Left renal pelvis (tissue), 4 donors: Measurements from ENCODE around the gene SLC16A1. TPM values are rescaled to one million over a fixed set of nuclear protein-coding genes. Genes with fewer than 3 reads are reported as not detected.
"Not testable (repeated sequence)": the region's sequence is repeated elsewhere in the genome, so short reads cannot be mapped to it uniquely, and the experiment has no call there.

Experiments
- DNase-seq, 4 donors: peaks; one replicate each; pipeline ENCODE4 v3.0.0-alpha.2; 2013; ENCODE audit warnings: low read depth in 4 of 4, low spot score in 3 of 4
- polyA plus RNA-seq, 4 donors: library from polyadenylated mRNA; unstranded; fragments of 120-200 nt; gene quantifications; one replicate each; pipeline ENCODE4 v1.2.1, GENCODE V29; 2013; ENCODE audit not compliant: insufficient read length in 4 of 4

SLC16A1 gene
- polyA plus RNA-seq, 4 donors: 58.8 to 73.3 (median 65.0) TPM

DNA sequence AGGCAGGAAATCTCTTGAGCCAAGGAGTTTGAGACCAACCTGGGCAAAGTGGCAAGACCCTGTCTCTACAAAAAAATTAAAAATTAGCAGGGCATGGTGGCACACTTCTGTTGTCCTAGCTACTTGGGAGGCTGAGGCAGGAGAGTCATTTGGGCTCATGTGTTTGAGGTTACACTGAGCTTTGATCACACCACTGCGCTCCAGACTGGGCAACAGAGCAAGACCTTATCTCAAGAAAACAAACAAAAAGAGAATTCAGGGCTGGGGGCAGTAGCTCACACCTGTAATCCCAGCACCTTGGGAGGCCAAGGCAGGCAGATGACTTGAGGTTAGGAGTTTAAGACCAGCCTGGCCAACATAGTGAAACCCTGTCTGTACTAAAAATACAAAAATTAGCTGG lies 17.8 kb upstream of the SLC16A1 start:
- no peak for DNase-seq

DNA sequence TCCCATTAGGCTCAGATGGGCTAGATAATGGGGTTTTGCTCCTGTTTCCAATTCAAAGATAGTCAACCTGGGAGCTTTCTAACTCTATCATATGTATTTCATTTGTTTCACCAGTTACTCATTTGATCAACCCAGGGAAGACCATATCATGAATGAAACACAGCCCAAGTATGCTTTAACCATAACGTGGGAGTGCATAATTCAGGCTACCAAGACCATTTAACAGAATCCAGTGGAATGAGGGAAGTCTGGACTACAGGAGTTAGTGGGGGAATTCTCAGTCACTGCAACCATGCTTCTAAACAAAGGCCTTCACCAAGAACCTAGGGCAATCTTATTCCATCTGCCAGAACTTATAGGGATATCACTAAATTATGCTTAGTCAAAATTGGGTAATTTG lies 15.0 kb upstream of the SLC16A1 start:
- DNase-seq: no peak

DNA sequence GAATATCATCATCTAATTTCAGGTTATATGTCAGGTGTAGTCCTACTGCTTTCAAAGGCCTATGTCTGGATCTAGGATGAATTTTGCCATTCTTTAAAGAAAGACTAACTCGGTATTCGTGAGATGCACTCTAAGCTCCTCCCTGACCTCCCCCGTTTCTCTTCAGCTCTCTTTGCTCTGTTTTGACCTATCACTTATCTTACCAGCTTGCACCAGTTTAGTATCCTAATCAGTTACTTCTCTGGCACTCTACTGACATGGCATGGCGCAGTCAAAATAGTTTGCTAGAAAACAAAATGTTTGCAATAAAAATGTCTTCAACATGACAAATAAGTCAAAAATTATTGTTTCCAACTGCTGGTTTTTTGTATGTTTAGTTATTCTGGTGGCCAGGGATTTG lies 8.4 kb upstream of the SLC16A1 start:
- DNase-seq: no peak

DNA sequence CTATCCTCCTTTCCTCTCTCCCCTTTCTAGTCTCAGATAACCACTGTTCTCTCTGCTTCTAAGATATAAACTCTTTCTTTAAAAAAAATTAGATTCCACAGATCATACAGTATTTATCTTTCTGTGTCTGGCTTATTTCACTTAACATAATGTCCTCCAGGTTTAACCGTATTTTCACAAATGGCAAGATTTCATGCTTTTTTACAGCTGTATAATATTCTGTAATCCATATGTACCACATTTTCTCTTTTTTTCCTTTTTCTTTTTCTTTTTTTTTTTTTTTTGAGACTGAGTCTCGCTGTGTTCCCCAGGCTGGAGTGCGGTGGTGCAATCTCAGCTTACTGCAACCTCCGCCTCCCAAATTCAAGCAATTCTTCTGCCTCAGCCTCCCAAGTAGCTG lies 5.1 kb upstream of the SLC16A1 start:
- DNase-seq: no peak

DNA sequence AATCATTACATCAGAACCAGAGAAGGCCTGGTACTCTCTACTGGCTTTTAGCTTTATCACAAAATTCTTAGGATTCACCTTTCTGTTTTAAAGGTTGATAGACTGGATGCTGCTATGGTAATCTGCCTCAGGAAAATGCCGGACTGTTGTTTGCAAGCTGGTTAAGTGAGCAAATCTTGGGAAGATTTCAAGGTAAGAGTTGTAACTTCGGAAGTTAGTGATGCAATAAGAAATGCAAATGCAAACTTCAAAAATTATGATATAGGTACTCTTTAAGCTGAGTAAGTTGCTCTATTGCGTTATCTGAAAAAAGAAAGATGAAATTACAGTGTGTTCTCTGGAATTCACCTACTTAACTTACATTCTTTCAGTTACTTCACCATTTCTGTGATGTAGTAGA lies 4.4 kb upstream of the SLC16A1 start:
- no peak for DNase-seq

DNA sequence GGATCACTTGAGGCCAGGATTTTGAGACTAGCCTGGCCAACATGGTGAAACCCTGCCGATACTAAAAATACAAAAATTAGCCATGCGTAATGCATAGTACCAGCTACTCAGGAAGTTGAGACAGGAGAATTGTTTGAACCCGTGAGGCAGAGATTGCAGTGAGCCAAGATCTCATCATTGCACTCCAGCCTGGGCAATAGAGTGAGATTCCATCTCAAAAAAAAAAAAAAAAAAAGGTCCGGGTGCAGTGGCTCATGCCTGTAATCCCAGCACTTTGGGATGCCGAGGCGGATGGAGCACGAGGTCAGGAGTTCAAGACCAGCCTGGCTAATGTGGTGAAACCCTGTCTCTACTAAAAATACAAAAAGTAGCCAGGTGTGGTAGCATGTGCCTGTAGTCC lies 2.2 kb upstream of the SLC16A1 start:
- DNase-seq: not testable (repeated sequence)

DNA sequence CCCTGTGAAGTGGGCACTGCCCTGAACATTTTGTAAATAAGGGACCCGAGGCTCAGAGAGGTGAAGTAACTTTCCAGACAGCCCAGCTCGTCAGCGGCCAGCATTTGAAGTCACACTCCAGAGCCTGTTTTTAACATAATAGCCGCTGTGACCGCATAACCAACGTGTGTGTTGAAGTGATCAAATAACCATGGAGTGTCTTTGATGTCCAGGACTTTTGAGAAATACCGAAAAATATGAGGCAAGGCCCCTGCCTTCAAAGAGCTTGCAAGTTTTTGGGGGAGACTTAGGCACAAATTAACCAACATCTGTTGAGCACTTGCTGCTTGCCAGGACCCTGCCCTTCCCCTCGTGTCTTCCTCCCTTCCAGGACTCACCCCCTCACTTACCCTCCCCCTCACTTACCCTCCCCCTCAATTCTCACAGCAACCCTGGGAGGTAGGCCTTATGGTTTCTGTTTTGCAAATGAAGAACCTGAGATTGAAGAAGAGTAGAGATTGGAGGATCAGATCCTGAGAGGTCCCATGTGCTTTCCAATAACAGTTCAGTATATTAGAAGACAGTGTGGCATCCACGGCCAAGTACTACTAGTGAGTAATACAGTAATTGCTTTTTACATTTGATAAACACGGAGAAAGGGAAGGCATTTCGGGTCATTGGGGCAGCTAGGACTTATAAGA lies 1.3 kb upstream of the SLC16A1 start:
- DNase-seq: no peak

DNA sequence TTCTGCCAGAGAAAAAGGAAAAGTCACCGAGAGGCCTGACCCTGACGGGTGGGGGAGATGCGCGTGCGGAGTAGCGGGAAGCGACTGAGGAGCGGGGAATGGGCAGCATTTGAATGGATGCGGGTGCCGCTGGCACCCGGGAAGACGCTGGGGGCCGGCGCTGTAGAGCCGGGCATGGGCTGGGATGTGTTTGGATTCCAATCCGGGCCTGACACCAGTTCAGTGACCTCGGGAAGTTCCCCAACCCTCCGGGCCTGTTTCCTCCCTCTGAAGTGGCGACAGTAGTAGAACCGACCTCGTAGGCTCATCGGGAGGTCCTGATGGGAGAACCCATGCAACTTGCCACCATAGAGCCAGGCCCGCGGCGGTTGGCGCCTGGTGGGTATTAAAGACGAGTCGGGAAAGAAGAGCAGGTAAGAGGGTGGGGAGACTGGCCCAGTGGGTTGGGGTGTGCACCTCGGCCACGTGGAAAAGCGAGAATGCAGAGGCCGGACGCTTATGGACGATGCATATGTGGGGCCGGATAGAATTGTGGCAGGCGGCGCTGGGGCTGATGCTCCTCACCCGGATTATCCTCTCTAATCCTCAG lies 642 bp upstream of the SLC16A1 start:
- peak in 1 of 4 donors; percentile 66 for DNase-seq

DNA sequence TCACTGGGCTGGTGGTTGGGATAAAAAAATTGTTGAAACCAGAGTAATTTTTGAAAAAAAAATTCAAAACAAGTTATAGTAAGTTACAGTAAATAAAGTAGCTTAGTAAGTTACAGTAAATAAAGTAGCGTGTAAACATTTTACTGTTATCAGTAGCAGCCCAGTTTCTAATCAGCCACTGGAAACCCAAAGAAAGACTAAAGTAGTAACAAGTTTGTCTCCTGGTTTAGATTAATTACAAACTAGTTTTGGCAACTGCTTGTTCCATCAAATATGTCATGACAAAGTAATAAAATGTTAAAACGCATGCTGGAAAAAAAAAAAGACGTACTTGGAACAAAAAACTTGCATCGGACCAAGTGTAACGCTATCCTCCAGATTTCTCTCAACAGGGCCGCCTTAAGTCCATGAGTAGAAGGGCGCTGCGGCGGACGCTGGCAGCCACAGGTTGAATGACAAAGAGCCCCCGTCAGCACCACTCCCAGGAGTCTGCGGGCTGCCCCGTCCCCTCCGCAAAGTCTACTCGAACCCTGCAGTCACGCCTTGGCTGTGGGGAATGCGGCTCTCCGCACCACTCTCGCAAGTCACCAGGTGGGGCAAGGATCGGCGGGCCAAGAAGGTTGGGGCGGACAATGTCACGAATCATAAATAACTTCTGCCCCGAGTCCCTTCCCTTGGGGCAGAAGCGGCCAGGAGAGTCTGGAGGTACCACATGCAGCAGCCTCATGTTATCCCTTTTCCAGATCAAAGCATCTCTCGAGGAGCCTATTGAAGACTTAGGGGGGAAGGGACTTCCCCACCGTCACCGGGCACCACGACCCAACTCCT lies 837 bp downstream of the SLC16A1 start:
- DNase-seq: peak in 3 of 4 donors; percentile 31 to 69 (median 37)

DNA sequence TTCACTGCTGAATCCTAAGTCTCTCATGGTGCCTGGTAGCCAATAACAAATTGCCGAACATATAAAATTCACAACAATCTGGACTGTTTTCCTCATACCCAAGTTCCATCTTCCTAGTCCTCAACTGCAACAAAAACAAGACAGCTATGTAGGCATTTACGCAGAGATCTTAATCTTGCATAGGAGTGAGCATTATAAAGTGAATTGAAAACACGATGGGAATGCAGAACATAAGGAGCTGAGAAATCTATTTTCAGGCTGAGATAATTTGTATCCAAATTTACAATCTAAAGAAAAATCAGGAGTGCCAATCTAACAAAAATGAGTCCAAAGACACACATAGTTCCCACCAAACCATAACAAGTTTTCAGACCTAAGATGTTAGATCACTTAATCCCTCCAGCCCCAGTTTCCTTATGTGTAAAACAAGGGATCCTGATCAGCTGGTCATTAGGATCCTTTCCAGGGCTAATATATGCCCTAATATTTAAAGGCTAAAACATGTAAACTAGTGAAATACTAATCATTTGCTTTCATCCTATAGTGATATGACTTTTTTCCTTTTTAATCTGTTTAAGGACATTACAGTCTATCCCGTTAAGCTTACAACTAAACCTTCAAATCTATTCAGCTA lies 1.9 kb downstream of the SLC16A1 start:
- no peak for DNase-seq

DNA sequence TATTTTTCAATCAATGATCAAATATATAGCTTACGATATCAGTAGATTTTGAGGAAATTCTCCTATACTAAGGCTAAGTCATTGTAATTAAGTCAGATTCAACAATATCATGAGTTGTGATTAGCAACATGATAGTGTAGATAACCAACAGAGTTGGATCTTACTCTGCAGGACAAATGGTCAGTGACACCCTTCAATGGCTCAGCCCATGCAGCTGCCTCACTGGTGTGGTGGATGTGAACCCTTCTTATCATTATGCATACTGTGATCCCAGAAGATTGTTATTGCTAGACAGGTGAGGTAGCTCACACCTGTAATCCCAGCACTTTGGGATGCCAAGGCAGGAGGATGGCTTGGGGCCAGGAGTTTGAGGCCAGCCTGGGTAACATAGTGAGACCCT lies 5.6 kb downstream of the SLC16A1 start:
- no peak for DNase-seq

DNA sequence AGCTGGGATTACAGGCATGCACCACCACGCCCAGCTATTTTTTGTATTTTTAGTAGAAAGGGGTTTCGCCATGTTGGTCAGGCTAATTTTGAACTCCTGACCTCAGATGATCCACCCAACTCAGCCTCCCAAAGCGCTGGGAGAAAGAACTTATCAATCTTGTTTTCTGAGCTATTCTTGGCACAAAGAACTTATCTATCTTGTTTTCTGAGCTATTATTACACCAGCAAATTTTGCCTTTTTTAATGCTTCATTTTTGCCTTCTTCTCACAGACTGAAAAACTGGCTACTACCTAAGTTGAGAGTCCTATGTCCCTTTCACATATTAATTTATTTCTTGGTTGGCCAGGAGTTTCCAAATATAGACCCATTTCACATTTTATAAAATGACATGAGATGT lies 9.3 kb downstream of the SLC16A1 start:
- no peak for DNase-seq

DNA sequence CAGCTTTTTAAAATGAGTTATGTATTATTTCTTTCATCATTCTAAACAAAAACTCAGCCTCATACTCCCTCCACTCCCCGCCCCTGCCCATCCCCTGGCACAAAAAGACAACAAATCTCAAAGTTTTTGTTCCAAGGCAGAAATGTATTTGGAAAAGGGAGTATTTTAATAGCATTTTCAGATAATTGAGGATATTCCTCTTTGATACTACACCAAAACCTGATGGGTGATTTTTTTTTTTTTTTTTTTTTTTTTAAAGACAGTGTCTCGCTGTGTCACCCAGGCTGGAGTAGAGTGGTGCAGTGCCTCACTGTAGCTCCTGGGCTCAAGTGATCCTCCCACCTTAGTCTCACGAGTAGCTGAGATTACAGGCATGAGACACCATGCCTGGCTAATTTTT lies 16.2 kb downstream of the SLC16A1 start:
- DNase-seq: no peak

DNA sequence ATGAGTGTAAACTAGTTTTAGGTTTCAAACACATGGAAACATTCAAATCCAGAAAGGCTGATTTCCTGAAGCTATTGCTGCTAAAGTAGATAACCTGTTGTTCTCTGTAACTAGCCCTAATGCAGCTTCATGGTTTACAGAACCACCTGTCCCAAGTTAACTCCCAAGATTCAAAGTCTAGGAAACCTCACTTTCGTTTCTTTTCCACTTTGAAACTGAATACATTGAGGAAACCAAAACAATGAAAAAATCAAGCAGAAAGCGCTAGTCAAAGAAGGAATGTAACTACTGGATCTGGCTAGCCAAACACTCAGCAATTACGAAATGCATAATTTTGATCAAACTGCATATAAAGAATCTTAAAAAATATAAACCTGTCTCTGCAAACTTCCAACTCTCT lies 17.8 kb downstream of the SLC16A1 start:
- no peak for DNase-seq

DNA sequence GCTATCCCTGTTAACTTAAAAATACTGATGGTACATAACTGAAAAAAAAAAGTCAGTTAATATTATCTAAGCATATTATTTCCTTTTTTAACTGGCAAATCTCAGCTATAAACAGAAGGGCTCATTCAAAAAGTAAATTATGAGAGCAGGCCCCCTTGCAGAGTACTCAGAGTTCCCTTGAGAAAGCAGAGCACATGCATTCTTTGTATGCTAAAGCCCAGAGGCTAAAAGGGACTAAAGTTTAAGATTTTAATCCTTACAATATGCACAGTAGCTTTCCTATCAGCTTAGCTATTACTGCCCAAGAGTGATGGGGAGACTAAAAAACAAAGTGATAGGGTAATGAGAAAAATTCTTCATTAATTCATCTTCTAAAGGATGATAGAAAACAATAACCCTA lies 18.5 kb downstream of the SLC16A1 start:
- no peak for DNase-seq

DNA sequence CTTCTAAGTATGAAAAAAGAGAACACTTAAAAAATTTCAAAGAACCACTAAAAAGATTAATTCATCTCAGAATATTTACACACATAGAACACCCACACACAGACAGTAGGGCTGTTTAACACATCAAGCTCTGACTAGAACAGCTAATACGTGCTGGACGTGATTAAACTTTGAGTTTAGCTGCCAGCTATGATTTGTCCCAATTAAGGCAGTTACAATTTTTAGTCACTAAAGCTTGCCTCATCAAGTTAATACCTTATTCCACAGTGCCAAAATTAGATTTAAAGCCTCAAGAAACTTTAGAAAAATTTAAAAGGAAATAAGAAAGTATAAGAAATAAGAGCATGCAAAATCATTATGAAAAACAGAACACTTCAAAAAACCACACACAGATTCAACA lies 18.9 kb downstream of the SLC16A1 start:
- no peak for DNase-seq

DNA sequence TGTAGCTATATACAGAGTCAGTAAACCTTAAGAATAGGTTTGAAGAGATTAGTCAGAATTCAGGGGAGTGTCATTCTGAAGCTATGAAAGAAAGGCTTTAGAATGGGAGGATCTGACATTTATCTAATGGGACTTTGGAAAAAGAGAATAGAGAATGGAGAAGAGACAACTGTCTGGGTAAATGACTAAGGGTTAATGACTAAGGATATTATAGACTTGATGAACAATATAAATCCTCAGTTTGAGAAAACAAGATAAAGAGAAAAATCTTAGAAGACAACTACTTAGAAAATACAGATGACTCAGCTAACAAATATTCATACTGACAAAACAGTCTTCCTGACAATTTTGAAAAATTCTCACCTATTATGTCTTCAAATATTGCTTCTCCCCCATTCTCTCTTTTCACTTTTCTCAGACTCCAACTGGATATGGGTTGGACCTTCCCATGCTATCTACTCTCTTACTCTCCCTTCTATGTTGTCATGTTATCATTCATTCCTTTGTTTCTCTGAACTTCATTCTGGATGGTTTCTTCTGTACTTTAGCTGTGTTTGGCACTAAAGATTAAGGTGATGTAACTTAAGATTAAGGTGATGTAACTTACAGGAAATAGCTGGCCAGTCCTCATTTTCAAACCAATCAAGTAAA lies 20.4 kb downstream of the SLC16A1 start:
- no peak for DNase-seq

DNA sequence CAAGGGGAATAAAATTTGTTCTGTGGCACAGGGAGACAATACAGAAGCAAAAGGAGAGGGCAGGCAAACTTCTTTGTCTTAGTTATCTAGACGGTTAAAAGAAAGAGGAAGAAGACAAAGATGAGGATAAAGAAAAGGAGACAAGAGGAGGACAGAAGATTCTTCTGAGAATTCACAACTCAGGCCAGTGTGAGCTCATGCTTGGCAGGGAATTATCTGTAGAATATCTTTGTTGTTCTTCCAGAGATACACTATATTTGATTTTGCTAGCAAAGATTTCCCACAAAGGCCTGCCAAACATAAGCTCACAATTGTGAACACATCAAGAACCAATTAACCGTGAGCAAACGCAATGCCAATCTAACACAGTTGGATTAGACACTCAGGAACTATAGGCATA lies 21.4 kb downstream of the SLC16A1 start:
- DNase-seq: no peak

DNA sequence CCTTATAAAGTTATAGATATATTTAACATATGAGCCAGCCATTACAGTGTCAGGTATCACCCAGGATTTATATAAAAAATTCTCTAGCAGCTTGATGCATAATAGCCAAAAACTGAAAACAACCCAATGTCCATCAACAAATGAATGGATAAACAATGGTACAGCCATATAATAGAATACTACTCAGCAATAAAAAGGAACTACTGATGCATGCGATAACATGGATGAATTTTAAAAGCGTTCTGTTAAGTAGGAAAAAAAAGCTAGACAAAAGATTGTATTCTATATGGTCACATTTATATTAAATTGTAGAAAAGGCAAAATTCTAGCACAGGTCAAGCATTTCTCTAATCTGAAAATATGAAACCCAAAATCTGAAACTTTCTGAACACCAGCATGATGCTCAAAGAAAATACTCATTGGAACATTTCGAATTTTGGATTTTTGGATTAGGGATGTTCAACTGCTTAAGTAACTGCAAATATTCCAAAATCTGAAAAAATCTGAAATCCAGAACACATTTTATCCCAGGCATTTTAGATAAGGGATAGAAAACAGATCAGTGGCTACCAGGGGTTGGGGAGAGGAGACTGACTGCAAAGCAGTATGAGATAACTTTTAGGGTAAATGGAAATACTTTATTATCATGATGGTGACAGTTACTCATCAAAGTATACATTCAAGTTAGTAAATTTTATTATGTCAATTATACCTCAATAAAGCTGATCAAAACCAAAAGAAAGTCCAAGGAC lies 22.0 kb downstream of the SLC16A1 start:
- DNase-seq: no peak

DNA sequence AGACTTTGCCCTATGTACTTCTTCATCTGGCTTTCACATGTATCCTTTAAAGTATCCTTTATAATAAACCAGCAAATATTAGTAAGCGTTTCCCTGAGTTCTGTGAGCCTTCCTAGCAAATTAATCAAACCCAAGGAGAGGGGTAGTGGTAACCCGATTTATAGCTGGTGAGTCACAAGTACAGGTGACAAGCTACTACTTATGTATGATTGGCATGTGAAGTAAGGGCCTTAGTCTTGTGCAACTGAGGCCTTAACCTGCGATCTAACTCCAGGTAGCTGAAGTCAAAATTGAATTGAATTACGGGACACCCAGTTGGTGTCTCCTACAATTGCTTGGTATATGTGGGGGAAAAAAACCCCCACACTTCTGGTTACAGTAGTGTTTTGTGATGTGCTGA lies 26.0 kb downstream of the SLC16A1 start:
- DNase-seq: no peak
